ENCODE results near the gene SIRPA. TPM values are rescaled to one million over a fixed set of nuclear protein-coding genes. Genes with fewer than 3 reads are reported as not detected.

The SIRPA gene
- total and polyA plus RNA-seq, 2 experiments from 2014 or later, result 93.3 to 101 TPM

GRCh38 chr20:1928154-1928553 is 32.9 kb downstream of the SIRPA start:
- no peaks in the 10 kb centered on the region for H3K27me3 ChIP-seq (replicated peaks; ENCODE audit: insufficient read depth)
- H3K27ac ChIP-seq, result no peak overlapping the region
- no peak for DNase-seq
- in situ Hi-C loops (cut with MboI), result no loop called here
- TF ChIP-seq EZH2 (IDR thresholded peaks at IDR 0.05; ENCODE audit: insufficient read depth, poor library complexity, severe bottlenecking), result no peak
- no peak for TF ChIP-seq EZH2phosphoT487 (IDR thresholded peaks at IDR 0.05; ENCODE audit: insufficient read depth, low read depth)
- no peaks in the 10 kb centered on the region for H3K9me2 ChIP-seq (ENCODE audit: insufficient read depth)
- 92 to 93% methylated on average over 10 of the region's 10 CpGs for WGBS, 2 experiments (ENCODE audit: low coverage in 1 of 2, low lambda C conversion rate in 2 of 2, missing lambda C conversion rate in 2 of 2)
- H4K20me1 ChIP-seq (ENCODE audit: insufficient read depth), result no peaks in the 10 kb centered on the region
- no peak overlapping the region for H3K9ac ChIP-seq
- no peak overlapping the region for H3K4me3 ChIP-seq
- H3K79me2 ChIP-seq (ENCODE audit: insufficient read depth), result peaks cover 28% of the 10 kb centered on the region
- no peak overlapping the region for H3K4me2 ChIP-seq (ENCODE audit: unreplicated experiment)
- peaks cover 16% of the 10 kb centered on the region; the same call in 1 of the 2 replicates for H3K36me3 ChIP-seq (ENCODE audit: low read depth)
- H3F3A ChIP-seq (ENCODE audit: insufficient read depth), result peaks cover 26% of the 10 kb centered on the region
- H2AFZ ChIP-seq, result no peak overlapping the region
- no peaks in the 10 kb centered on the region for H3K9me3 ChIP-seq (ENCODE audit: low read depth)
- peaks cover 5% of the 10 kb centered on the region for H3K4me1 ChIP-seq (ENCODE audit: insufficient read depth)

GRCh38 chr20:1928782-1929181 is 33.6 kb downstream of the SIRPA start:
- no peak overlapping the region for H3K9ac ChIP-seq
- H3K4me2 ChIP-seq (ENCODE audit: unreplicated experiment), result no peak overlapping the region
- peaks cover 11% of the 10 kb centered on the region for H3K4me1 ChIP-seq (ENCODE audit: insufficient read depth)
- peaks cover 31% of the 10 kb centered on the region for H3F3A ChIP-seq (ENCODE audit: insufficient read depth)
- peaks cover 22% of the 10 kb centered on the region for H3K79me2 ChIP-seq (ENCODE audit: insufficient read depth)
- DNase-seq, result no peak
- WGBS, 2 experiments (ENCODE audit: low coverage in 1 of 2, low lambda C conversion rate in 2 of 2, missing lambda C conversion rate in 2 of 2), result 59 to 62% methylated on average over 7 of the region's 7 CpGs
- peaks cover 16% of the 10 kb centered on the region; the same call in 1 of the 2 replicates for H3K36me3 ChIP-seq (ENCODE audit: low read depth)
- no peak for TF ChIP-seq EZH2 (IDR thresholded peaks at IDR 0.05; ENCODE audit: insufficient read depth, poor library complexity, severe bottlenecking)
- no peak for TF ChIP-seq EZH2phosphoT487 (IDR thresholded peaks at IDR 0.05; ENCODE audit: insufficient read depth, low read depth)
- no peaks in the 10 kb centered on the region for H3K9me2 ChIP-seq (ENCODE audit: insufficient read depth)
- in situ Hi-C loops (cut with MboI), result no loop called here
- H3K27ac ChIP-seq, result no peak overlapping the region
- H2AFZ ChIP-seq, result no peak overlapping the region
- no peaks in the 10 kb centered on the region for H3K9me3 ChIP-seq (ENCODE audit: low read depth)
- H3K4me3 ChIP-seq, result no peak overlapping the region
- H4K20me1 ChIP-seq (ENCODE audit: insufficient read depth), result no peaks in the 10 kb centered on the region
- no peaks in the 10 kb centered on the region for H3K27me3 ChIP-seq (replicated peaks; ENCODE audit: insufficient read depth)

GRCh38 chr20:1929460-1929859 is 34.3 kb downstream of the SIRPA start:
- peaks cover 16% of the 10 kb centered on the region; the same call in 1 of the 2 replicates for H3K36me3 ChIP-seq (ENCODE audit: low read depth)
- H3K9me3 ChIP-seq (ENCODE audit: low read depth), result no peaks in the 10 kb centered on the region
- no peak overlapping the region for H2AFZ ChIP-seq
- no peak overlapping the region for H3K4me3 ChIP-seq
- H3K27me3 ChIP-seq (replicated peaks; ENCODE audit: insufficient read depth), result no peaks in the 10 kb centered on the region
- TF ChIP-seq EZH2phosphoT487 (IDR thresholded peaks at IDR 0.05; ENCODE audit: insufficient read depth, low read depth) (no peak), EZH2 (IDR thresholded peaks at IDR 0.05; ENCODE audit: insufficient read depth, poor library complexity, severe bottlenecking) (no peak)
- H4K20me1 ChIP-seq (ENCODE audit: insufficient read depth), result no peaks in the 10 kb centered on the region
- peaks cover 16% of the 10 kb centered on the region for H3K4me1 ChIP-seq (ENCODE audit: insufficient read depth)
- H3K79me2 ChIP-seq (ENCODE audit: insufficient read depth), result peaks cover 15% of the 10 kb centered on the region
- no peak overlapping the region for H3K27ac ChIP-seq
- H3F3A ChIP-seq (ENCODE audit: insufficient read depth), result peaks cover 37% of the 10 kb centered on the region
- no peak overlapping the region for H3K4me2 ChIP-seq (ENCODE audit: unreplicated experiment)
- in situ Hi-C loops (cut with MboI), result no loop called here
- no peak for DNase-seq
- WGBS, 2 experiments (ENCODE audit: low coverage in 1 of 2, low lambda C conversion rate in 2 of 2, missing lambda C conversion rate in 2 of 2), result 96 to 98% methylated on average over 3 of the region's 3 CpGs
- no peaks in the 10 kb centered on the region for H3K9me2 ChIP-seq (ENCODE audit: insufficient read depth)
- H3K9ac ChIP-seq, result no peak overlapping the region

DNA sequence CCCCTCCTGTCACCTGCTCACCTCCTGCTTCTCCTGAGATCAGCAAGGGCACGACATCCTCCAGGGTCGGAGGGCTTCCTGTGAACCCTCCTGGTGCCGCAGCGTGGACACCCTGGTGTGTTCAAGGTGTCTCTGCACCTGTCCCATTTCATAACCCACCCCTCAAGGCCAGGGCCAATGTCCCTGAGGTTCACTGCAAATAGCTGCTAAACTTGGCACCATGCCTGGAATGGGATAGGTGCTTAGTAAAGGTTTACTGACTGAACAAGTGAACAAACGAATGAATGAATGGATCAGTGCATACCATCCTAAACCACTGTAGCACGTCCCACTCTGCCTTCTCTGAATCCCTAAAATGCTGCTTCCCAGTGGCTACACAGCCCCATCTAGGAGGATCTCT is 35.0 kb downstream of the SIRPA start:
- Histone ChIP-seq H2AFZ (no peak overlapping the region), H3K79me2 (ENCODE audit: insufficient read depth) (peaks cover 8% of the 10 kb centered on the region), H3F3A (ENCODE audit: insufficient read depth) (peaks cover 42% of the 10 kb centered on the region), H3K9me3 (ENCODE audit: low read depth) (no peaks in the 10 kb centered on the region), H3K36me3 (ENCODE audit: low read depth) (peaks cover 11% of the 10 kb centered on the region; the same call in 1 of the 2 replicates), H3K4me3 (no peak overlapping the region), H3K4me1 (ENCODE audit: insufficient read depth) (peaks cover 22% of the 10 kb centered on the region), H3K27ac (no peak overlapping the region), H3K4me2 (ENCODE audit: unreplicated experiment) (no peak overlapping the region), H4K20me1 (ENCODE audit: insufficient read depth) (no peaks in the 10 kb centered on the region), H3K9ac (no peak overlapping the region), H3K9me2 (ENCODE audit: insufficient read depth) (no peaks in the 10 kb centered on the region), H3K27me3 (replicated peaks; ENCODE audit: insufficient read depth) (no peaks in the 10 kb centered on the region)
- TF ChIP-seq EZH2 (IDR thresholded peaks at IDR 0.05; ENCODE audit: insufficient read depth, poor library complexity, severe bottlenecking) (no peak), EZH2phosphoT487 (IDR thresholded peaks at IDR 0.05; ENCODE audit: insufficient read depth, low read depth) (no peak)
- DNase-seq, result no peak
- in situ Hi-C loops (cut with MboI), result no loop called here
- 86 to 91% methylated on average over 6 of the region's 6 CpGs for WGBS, 2 experiments (ENCODE audit: low coverage in 1 of 2, low lambda C conversion rate in 2 of 2, missing lambda C conversion rate in 2 of 2)

- H2AFZ ChIP-seq, result no peak overlapping the region
- no peak overlapping the region for H3K4me2 ChIP-seq (ENCODE audit: unreplicated experiment)
- peaks cover 44% of the 10 kb centered on the region for H3F3A ChIP-seq (ENCODE audit: insufficient read depth)
- no peaks in the 10 kb centered on the region for H3K9me2 ChIP-seq (ENCODE audit: insufficient read depth)
- DNase-seq, result no peak
- no peaks in the 10 kb centered on the region for H3K9me3 ChIP-seq (ENCODE audit: low read depth)
- H3K4me3 ChIP-seq, result no peak overlapping the region
- H3K9ac ChIP-seq, result no peak overlapping the region
- H3K4me1 ChIP-seq (ENCODE audit: insufficient read depth), result peaks cover 28% of the 10 kb centered on the region
- in situ Hi-C loops (cut with MboI), result no loop called here
- no peak overlapping the region for H3K27ac ChIP-seq
- peaks cover 11% of the 10 kb centered on the region; the same call in 1 of the 2 replicates for H3K36me3 ChIP-seq (ENCODE audit: low read depth)
- 93 to 98% methylated on average over 5 of the region's 5 CpGs for WGBS, 2 experiments (ENCODE audit: low coverage in 1 of 2, low lambda C conversion rate in 2 of 2, missing lambda C conversion rate in 2 of 2)
- TF ChIP-seq EZH2 (IDR thresholded peaks at IDR 0.05; ENCODE audit: insufficient read depth, poor library complexity, severe bottlenecking) (no peak), EZH2phosphoT487 (IDR thresholded peaks at IDR 0.05; ENCODE audit: insufficient read depth, low read depth) (no peak)
- no peaks in the 10 kb centered on the region for H3K27me3 ChIP-seq (replicated peaks; ENCODE audit: insufficient read depth)
- no peaks in the 10 kb centered on the region for H3K79me2 ChIP-seq (ENCODE audit: insufficient read depth)
- no peaks in the 10 kb centered on the region for H4K20me1 ChIP-seq (ENCODE audit: insufficient read depth)
Measured at GRCh38 chr20:1931830-1932229, 36.6 kb downstream of the SIRPA start.

Data from GM23248 (cell line).